MV-4-11 (cell line): ENCODE data around the gene ASB1.
"Not testable (repeated sequence)": the region's sequence is repeated elsewhere in the genome, so short reads cannot be mapped to it uniquely, and the experiment has no call there.

Experiments used
- DNase-seq: peaks from one replicate; lab custom pipeline; 2025; lab: John Stamatoyannopoulos, UW

Gene ASB1

GRCh38 chr2:238423561-238424312, 3.0 kb upstream of the ASB1 start:
- no peak for DNase-seq

GRCh38 chr2:238424313-238424700, 2.4 kb upstream of the ASB1 start:
- no peak for DNase-seq

DNA sequence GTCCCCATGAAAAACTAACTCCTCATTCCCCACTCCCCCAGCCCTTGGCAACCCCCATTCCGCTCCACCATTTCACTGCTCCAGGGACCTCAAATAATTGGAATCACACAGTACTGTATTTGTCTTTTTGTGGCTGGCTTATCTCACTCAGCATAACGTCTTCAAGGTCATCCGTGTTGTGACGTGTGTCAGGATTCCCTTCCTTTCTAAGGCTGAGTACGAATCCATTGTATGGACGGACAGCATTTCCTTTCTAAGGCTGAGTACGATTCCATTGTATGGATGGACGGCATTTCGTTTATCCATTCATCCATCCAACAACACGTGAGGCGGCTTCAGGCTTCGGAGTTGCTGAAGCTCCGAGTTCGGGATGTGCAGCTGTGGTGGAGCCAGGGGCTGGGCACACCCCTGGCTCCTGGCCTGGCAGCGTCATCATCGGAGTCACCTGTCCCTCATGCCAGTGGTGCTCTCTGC, 1.2 kb upstream of the ASB1 start:
- no peak for DNase-seq

DNA sequence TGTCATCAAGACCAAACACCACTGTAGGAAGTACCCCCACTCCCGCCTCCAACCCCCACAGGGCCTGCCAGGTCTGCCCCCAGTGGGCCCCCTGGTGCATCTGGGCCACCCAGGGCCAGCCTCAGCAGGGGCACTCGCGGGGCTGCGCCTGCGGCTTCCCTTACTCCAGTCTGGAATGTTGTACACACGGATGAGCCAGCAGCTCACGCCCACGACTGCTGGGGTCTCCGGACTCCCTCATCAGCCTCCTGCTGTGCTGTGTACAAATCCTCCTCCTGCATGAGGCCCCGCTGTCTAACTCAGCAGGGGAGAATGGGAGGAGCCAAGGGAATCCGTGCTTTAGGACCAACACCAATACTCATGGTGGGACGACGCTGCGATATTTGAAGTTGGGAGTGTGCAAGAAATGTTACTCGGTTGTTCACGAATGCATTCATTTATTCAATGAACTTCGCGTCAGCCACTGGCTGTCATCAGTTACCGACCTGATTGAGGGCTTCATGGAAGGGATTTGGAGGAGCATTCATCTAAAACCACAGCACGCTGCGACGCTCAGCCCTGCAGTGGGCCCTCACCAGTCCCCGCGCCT, 654 bp upstream of the ASB1 start:
- peak; percentile 46 for DNase-seq

DNA sequence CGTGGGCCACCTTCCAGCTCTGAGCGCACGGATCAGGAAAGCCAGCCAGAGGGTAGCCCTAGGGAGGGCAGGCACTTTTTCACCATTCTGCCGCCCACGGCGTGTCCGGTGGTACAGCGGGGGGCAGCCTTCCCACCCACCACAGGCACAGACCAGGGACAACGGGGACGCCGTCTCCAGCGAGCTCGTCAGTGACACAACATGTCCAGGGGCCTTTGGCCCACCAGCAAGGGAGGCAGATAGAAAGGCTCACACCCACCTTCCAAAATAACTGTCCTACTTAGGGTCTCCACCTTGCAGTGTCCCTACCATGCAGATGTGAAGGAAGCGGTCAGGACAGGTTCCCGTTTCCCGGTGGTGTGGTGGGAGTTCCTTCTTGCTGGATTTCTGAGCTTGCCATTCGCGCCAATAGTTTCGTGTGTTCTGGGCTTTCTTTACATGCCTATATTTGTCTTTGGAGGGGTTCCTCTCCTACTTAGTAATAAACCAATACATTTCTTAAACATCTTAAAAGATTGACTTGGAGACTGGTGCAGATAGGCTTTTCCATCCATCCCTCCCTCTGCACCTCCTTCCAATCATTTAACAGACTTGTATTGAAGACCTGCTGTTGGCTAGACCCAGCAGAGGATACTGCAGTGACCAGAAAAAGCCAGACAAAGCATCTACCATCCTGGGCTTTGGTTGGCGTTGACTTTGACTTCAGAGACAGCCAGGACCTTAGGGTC, 872 bp downstream of the ASB1 start:
- peak; percentile 18 for DNase-seq

DNA sequence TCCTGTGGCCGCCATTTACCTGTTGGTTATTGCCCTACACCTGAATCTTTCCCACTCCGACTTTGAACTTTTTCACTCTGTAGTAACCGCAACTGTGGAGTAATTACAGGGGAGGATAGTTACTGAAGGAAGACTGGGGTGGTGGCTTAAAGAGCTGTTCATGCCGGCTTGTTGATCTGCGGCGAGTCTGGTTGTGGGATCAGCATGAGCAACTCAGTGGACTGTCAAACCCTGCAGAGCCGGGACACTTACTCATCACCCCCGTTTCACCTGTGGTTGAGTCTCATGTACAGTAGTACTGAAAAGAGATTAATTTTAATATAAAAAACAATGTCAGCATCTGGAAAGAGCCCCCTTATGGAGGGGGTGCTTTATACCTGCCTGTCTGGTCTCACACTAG, 2.1 kb downstream of the ASB1 start:
- no peak for DNase-seq

GRCh38 chr2:238430781-238431180, 4.1 kb downstream of the ASB1 start:
- DNase-seq: no peak

DNA sequence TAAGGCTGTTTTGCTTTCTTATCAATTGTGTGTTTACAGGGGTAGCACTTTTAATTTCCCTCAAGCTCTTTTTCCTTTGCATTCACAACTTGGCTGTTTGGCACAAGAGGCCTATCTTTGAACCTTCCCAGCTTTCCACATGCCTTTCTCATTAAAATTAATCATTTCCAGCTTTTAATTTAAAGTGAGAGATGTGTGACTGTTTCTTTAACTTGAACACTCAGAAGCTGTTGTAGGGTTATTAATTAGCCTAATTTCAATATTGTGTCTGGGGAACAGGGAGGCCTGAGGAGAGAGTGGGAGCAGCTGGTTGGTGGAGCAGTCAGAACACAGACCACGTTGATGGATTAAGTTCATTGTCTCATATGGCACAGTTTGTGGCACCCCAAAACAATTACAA, 4.7 kb downstream of the ASB1 start:
- no peak for DNase-seq

DNA sequence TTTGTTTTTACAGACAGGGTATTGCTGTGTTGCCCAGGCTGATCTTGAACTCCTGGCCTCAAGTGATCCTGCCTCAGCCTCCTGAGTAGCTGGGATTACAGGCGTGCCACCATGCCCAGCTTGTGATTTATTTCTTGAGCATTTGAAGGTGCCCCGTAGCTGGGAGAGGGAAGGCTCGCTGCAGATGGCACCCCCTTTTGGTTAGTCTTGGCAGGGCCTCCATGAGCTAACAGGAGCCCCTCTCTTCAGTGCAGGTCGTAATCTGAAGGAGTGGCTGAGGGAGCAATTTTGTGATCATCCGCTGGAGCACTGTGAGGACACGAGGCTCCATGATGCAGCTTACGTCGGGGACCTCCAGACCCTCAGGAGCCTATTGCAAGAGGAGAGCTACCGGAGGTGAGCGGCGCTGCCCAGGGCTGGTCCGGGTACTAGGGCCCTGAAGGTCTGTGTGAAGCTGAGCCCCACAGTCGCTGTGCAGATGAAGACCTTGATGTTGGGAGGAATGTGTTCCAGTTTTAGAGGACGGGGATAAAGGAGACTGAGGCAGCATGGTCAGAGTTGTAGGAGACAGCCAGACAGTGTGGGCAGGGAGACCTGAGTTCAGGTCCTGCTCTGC, 6.7 kb downstream of the ASB1 start:
- no peak for DNase-seq

DNA sequence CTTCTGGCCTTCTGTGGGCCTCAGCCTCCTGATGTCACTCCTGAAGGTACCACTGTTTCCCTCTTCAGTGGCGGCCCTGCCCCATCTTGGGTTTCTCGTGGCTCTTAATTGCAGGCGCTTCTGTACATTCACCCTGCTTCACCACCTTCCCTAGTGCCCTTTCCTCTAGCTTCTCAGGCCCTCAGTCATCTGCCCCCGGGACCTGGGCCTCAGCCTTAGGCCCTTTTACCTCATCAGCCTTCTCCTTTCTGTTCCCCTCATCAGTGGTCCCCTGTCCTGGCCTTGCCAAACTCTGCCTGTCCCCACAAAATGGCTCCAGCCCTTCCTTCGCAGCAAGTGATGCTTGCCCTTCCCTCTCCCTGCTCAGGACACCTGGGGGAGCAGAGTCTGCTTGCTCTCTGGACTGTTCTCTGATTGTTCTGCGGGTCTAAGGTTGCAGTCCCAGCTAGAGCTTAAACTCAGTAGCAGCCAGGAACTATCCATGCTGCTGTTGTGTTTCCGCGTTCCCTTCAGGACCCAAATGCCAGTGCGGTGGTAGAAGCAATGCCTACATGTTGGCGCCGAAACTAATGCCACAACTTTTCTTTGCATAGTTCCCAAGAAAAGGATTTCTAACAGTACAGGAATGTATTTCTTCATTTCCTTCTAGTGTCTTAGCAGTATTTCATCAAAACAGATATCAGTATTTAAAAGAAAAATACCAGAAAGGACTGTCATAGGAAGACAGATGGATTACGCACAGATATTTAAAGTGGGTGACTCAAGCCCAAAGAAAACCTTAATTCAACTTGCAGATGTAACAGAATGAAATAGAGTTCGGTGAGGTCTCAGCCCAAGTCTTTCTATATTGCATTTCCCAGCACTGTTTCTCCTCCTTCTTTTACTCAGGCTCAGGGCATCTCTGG, 7.5 kb downstream of the ASB1 start:
- no peak for DNase-seq

GRCh38 chr2:238434846-238435751, 8.4 kb downstream of the ASB1 start:
- no peak for DNase-seq

- DNase-seq: no peak
Measured at GRCh38 chr2:238435752-238436096, 9.0 kb downstream of the ASB1 start.

GRCh38 chr2:238438856-238439849, 12.4 kb downstream of the ASB1 start:
- DNase-seq: no peak

DNA sequence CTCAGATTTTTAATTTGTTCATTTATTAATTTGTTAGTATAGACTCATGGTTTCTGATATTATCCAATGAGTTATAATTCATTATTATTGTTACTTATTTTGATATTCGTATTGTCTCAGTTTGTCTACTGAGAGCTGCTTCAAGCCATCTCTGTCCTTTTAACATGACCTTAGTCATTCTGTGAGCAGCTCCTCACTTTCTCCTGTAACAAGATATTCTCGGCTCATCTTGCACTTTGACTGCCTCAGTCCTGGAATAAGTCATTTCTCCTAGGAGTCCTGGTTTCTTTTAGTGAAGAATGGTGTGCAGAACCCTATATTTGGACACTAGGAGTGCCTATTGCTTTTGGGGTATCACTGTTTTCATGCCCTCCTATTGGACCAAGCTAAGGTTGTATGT, 13.2 kb downstream of the ASB1 start:
- DNase-seq: no peak

- DNase-seq: no peak
Measured at GRCh38 chr2:238440331-238440730, 13.6 kb downstream of the ASB1 start.

- no peak for DNase-seq
Measured at GRCh38 chr2:238440767-238441166, 14.0 kb downstream of the ASB1 start.

DNA sequence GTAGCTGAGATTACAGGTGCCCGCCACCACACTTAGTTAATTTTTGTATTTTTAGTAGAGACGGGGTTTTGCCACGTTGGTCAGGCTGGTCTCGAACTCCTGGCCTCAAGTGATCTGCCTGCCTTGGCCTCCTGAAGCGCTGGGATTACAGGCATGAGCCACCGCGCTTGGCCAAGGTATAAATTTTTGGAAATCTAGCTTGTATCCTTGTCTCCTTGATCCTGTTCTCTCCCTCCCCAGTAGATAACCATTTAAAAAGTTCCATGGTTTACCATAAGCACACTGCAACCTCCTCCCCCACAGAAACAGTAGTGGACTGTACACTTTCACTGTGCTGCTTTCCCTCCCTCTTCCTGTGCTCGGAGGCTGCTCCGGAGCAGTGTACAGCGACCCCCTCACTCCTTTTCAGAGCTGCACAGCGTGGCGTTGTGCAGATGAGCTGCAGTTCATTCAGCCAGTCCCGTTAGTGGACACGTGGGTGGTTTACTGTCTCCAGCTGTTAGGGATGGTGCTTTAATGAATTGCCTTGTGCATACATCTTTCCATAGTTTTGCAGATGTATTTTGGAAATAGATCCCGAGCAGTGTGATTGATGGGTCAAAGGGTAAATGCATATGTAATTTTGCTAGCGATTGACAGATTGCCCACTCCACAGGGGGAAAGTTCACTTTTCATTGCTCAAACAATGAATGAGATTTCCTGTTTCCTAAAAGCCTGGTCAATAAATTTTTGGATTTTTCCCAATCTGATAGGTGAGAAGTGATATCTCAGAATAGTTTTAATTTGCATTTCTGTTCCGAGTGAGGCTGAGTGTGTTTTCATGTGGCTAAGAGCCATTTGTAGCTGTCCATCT, 14.8 kb downstream of the ASB1 start:
- no peak for DNase-seq

DNA sequence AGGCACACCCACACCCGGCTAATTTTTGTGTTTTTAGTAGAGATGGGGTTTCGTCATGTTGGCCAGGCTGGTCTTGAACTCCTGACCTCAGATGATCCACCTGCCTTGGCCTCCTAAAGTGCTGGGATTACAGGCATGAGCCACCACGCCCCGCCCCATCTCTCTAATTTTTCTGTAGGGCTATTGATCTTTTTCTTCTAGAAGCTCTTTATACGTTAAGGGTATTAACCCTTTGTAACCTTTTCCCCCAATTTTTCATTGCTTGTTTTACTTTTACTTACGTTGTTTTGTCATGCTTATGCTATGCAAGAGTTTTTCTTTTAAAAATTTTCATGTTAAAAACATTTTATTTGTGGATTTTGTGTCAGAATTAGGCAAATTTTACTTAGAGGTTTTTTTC, 15.5 kb downstream of the ASB1 start:
- not testable (repeated sequence) for DNase-seq

DNA sequence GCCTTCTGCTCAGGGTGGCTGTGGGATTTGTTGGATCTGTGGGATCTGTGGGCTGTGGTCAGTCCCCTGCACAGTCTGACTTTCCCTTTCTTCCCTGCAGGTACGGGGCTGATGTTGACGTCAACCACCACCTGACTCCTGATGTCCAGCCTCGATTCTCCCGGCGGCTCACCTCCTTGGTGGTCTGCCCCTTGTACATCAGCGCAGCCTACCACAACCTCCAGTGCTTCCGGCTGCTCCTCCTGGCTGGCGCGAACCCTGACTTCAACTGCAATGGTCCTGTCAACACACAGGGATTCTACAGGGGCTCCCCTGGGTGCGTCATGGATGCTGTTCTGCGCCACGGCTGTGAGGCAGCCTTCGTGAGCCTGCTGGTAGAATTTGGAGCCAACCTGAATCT, 17.5 kb downstream of the ASB1 start:
- DNase-seq: no peak
